ENCODE results near the gene MARVELD1. TPM values are rescaled to one million over a fixed set of nuclear protein-coding genes. Genes with fewer than 3 reads are reported as not detected.

The MARVELD1 gene
- total and polyA plus RNA-seq, 2 of the 4 experiments (the other 2 are of a cell fraction): 12.0 to 68.1 TPM

Other genes with a start within 250 kb of the MARVELD1 start
- gene MMS19, start 215.3 kb upstream of the MARVELD1 start, total RNA-seq (2012; rRNA removed): 55.3 and 70.1 TPM in 2 replicates
- 72.7 TPM in 2 replicates for gene MMS19, start 215.3 kb upstream of the MARVELD1 start, polyA plus RNA-seq (2012; rRNA removed)
- 21.9 TPM in 2 replicates for gene UBTD1, start 214.8 kb upstream of the MARVELD1 start, total RNA-seq (2012; rRNA removed)
- gene UBTD1, start 214.8 kb upstream of the MARVELD1 start, polyA plus RNA-seq (2012; rRNA removed): 44.9 and 57.5 TPM in 2 replicates
- 0.28 and 0.36 TPM in 2 replicates for gene ANKRD2, start 141.0 kb upstream of the MARVELD1 start, total RNA-seq (2012; rRNA removed)
- 0.40 and 0.65 TPM in 2 replicates for gene ANKRD2, start 141.0 kb upstream of the MARVELD1 start, polyA plus RNA-seq (2012; rRNA removed)
- 0.36 and 0.56 TPM in 2 replicates for gene HOGA1, start 129.3 kb upstream of the MARVELD1 start, total RNA-seq (2012; rRNA removed)
- gene HOGA1, start 129.3 kb upstream of the MARVELD1 start, polyA plus RNA-seq (2012; rRNA removed): 0.41 and 0.42 TPM in 2 replicates
- not detected in 2 replicates for gene C10orf62, start 124.0 kb upstream of the MARVELD1 start, total RNA-seq (2012; rRNA removed)
- not detected in 2 replicates for gene C10orf62, start 124.0 kb upstream of the MARVELD1 start, polyA plus RNA-seq (2012; rRNA removed)
- 3.2 and 3.3 TPM in 2 replicates for gene MORN4, start 80.2 kb upstream of the MARVELD1 start, total RNA-seq (2012; rRNA removed)
- gene MORN4, start 80.2 kb upstream of the MARVELD1 start, polyA plus RNA-seq (2012; rRNA removed): 8.4 and 10.1 TPM in 2 replicates
- 15.6 and 15.8 TPM in 2 replicates for gene PI4K2A, start 73.1 kb upstream of the MARVELD1 start, total RNA-seq (2012; rRNA removed)
- 25.3 and 27.3 TPM in 2 replicates for gene PI4K2A, start 73.1 kb upstream of the MARVELD1 start, polyA plus RNA-seq (2012; rRNA removed)
- gene AVPI1, start 26.5 kb upstream of the MARVELD1 start, total RNA-seq (2012; rRNA removed): 26.7 and 30.8 TPM in 2 replicates
- 29.8 and 33.6 TPM in 2 replicates for gene AVPI1, start 26.5 kb upstream of the MARVELD1 start, polyA plus RNA-seq (2012; rRNA removed)
- 12.8 and 13.1 TPM in 2 replicates for gene ZFYVE27, start 23.4 kb downstream of the MARVELD1 start, total RNA-seq (2012; rRNA removed)
- gene ZFYVE27, start 23.4 kb downstream of the MARVELD1 start, polyA plus RNA-seq (2012; rRNA removed): 18.7 and 22.2 TPM in 2 replicates
- gene SFRP5, start 58.3 kb downstream of the MARVELD1 start, total RNA-seq (2012; rRNA removed): not detected in 2 replicates
- gene SFRP5, start 58.3 kb downstream of the MARVELD1 start, polyA plus RNA-seq (2012; rRNA removed): not detected in 2 replicates
- not detected in 2 replicates for gene GOLGA7B, start 136.1 kb downstream of the MARVELD1 start, total RNA-seq (2012; rRNA removed)
- not detected in 2 replicates for gene GOLGA7B, start 136.1 kb downstream of the MARVELD1 start, polyA plus RNA-seq (2012; rRNA removed)

Data from IMR-90 (cell line).